Heart right ventricle (tissue), 16 donors: ENCODE results near the gene COL18A1. TPM values are rescaled to one million over a fixed set of nuclear protein-coding genes. Genes with fewer than 3 reads are reported as not detected.

Source experiments
- ATAC-seq, 8 donors: fragments of 200-7000 bp; cut with Tn5 transposase; one replicate each; pipeline ENCODE4 v1.9.1; 2020; ENCODE audit warnings: mild to moderate bottlenecking in 8 of 8, moderate library complexity in 8 of 8, moderate number of reproducible peaks in 1 of 8
- DNase-seq, 2 donors: peaks; one replicate each; pipeline ENCODE4 v3.0.0-alpha.2; 2020
- H3K27ac ChIP-seq, 10 donors: fragments of 200-600 bp; sonication (generic) in 2 of 10; one replicate each; pipeline versions ENCODE4 v1.5.0 to v1.8.0; 2020 to 2022; ENCODE audit warnings: mild to moderate bottlenecking in 3 of 10
- H3K27me3 ChIP-seq, 7 donors: fragments of 200-600 bp; one replicate each; pipeline ENCODE4 v1.8.0; 2021 to 2022; ENCODE audit warnings: mild to moderate bottlenecking in 2 of 7
- H3K36me3 ChIP-seq, 9 donors: fragments of 200-600 bp; sonication (generic) in 1 of 9; one replicate each; pipeline versions ENCODE4 v1.5.0 to v1.8.0; 2020 to 2022; ENCODE audit warnings: mild to moderate bottlenecking in 2 of 9
- H3K4me1 ChIP-seq, 9 donors: fragments of 200-600 bp; sonication (generic) in 1 of 9; one replicate each; pipeline versions ENCODE4 v1.5.0 to v1.8.0; 2020 to 2022; ENCODE audit warnings: mild to moderate bottlenecking in 4 of 9
- H3K4me3 ChIP-seq, 10 donors: fragments of 200-600 bp; sonication (generic) in 2 of 10; one replicate each; pipeline versions ENCODE4 v1.5.0 to v1.8.0; 2020 to 2022; ENCODE audit warnings: mild to moderate bottlenecking in 7 of 10, moderate library complexity in 2 of 10
- H3K9me3 ChIP-seq, 11 donors: fragments of 200-600 bp in 10 of 11; sonication (generic) in 2 of 11; one replicate each; pipeline versions ENCODE4 v1.5.0 to v1.8.0; 2013 to 2022; ENCODE audit warnings: mild to moderate bottlenecking in 2 of 11, control low read depth in 1 of 11, moderate library complexity in 1 of 11
- CTCF ChIP-seq, 9 donors: fragments of 200-600 bp; sonication (generic) in 2 of 9; IDR thresholded peaks; one replicate each; pipeline versions ENCODE4 v1.5.0 to v1.8.0; 2021 to 2022; ENCODE audit warnings: antibody characterized with exemption in 9 of 9, mild to moderate bottlenecking in 5 of 9, moderate library complexity in 1 of 9
- WGBS, 2 donors: extraction: QIAGEN DNeasy Blood & Tissue Kit; methylation state at CpG; one replicate each; pipeline ENCODE4 v1.1.7; 2013; ENCODE audit warnings: inconsistent platforms in 1 of 2; 5-methylcytosine and 5-hydroxymethylcytosine counted together
- intact Hi-C, 10 donors: fragments of 100-400 bp; cut with DNase I; formaldehyde crosslinking; loops; one replicate each; pipeline versions ENCODE4 v1.11.1 to v1.14.2; 2022
- polyA plus RNA-seq, 2 donors: library from polyadenylated mRNA; stranded (reverse); fragments of 200-250 nt; gene quantifications; one replicate each; pipeline ENCODE4 v1.2.3, GENCODE V29; 2013
- total RNA-seq, 10 donors: library from RNA; stranded (reverse); fragmentation: NEBNext Ultra II Directional in 3 of 10; extraction: Animal tissue kit (Norgen Biotek cat#: 25700) in 3 of 10; gene quantifications; one replicate each; pipeline versions ENCODE4 v1.2.1 to v1.2.4, GENCODE V29; 2021 to 2023
- donor health status: Arrhythmogenic right ventricular cardiomyopathy.
- donor health status: ischemic (EF 13 %, LVEDD 7.1; RV severe dilation, severe dysfunction).
- donor health status: healthy with polysubstance abuse.
- donor health status: DM: no; HTN: yes; CAD: no.
- donor health status: DM: no; HTN: no; CAD: no.
- donor health status: ischemic (EF 25% LVEDD 6.9; RV normal size, moderate dysfunction).
- donor health status: ischemic (EF 25% LVEDD 5.7; RV mildly dilated, moderate dysfunction).
- donor health status: healthy.
- donor health status: DM: yes; HTN: yes; CAD: no.
- donor health status: Ischemic cardiomyopathy.
- donor health status: ischemic (EF 35%, LVEDD 5.7; RV mildly dilated, moderate dysfunction).
- donor health status: nonischemic (EF 11% LVEDD 7.7; RV severe dilation, severe dysfunction).
- donor health status: DM: yes; HTN: yes; CAD: no.
- donor health status: PGD.
- donor health status: ischemic (EF 29% LVEDD 5.4; RV normal size, mild dysfunction).
- donor health status: nonischemic (EF 23%, LVEDD 6.1; RV moderate dilation, normal function).

The COL18A1 gene
- total and polyA plus RNA-seq, 12 donors: 33.7 to 87.1 (median 52.6) TPM

- H3K36me3 ChIP-seq: no peaks in the 10 kb centered on the region
- H3K27ac ChIP-seq: peak overlapping the region in 9 of 10 donors; percentile 47 to 93 (median 88)
- WGBS, 2 donors: 90 to 92% methylated on average over 13 of the region's 13 CpGs
- intact Hi-C loops: loop anchor here in 5 of 10 donors (5.0 to 10.0 kb wide), 4 partner anchors 42 to 57 kb away; no protein-coding TSS in a partner anchor
- no peak for TF ChIP-seq CTCF (IDR thresholded peaks at IDR 0.05)
- DNase-seq (peak in 1 of 2 donors; percentile 4), ATAC-seq (no peak)
- no peaks in the 10 kb centered on the region for H3K9me3 ChIP-seq
- no peak overlapping the region for H3K4me3 ChIP-seq
- H3K4me1 ChIP-seq: peaks cover 26 to 74% (median 45%) of the 10 kb centered on the region in 9 donors
- H3K27me3 ChIP-seq: no peaks in the 10 kb centered on the region
Measured at GRCh38 chr21:45358711-45359310, 46.2 kb upstream of the COL18A1 start.

DNA sequence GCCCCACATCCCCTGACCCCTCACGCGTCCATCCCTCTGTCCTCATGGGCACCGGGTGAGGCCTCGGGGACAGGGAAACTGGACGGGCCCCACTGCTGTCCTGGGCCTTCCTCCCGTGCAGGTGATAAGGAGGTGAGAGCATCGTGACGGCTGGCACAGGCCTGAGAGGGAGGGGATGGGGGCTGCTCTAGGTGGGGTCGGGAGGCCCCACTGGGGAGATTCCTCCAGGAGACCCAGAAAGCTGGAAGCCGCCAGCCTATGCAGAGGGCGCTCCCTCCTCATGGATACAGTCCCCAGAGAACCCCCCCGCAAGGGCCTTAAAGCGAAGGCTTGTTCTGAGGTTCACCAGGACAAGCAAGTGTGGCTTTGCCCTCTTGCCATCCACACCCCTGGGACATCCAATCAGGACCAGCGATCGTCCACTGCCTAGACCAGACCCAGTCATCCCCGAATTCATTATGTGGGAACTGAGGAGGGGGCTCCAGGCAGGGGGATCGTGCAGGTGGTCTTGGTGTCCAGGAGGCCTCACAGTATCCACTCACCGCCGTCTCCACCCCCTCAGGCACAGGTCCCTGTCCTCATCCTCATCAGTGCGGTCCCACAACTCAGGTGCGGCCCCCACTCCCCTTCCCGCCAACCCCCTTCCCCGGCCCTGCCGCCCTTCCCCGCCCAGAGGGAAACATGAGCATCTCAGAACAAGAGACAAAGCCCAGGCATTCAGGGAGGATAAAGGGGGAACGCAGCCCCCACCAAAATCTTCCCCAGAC is 45.3 kb upstream of the COL18A1 start:
- WGBS, 2 donors: 70 to 74% methylated on average over 26 of the region's 26 CpGs
- Histone ChIP-seq H3K4me3 (no peak overlapping the region), H3K9me3 (no peaks in the 10 kb centered on the region), H3K27me3 (no peaks in the 10 kb centered on the region), H3K27ac (peak overlapping the region in 5 of 10 donors; percentile 40 to 93 (median 88)), H3K36me3 (no peaks in the 10 kb centered on the region), H3K4me1 (peaks cover 29 to 79% (median 49%) of the 10 kb centered on the region in 9 donors)
- ATAC-seq (no peak), DNase-seq (peak in 1 of 2 donors; percentile 12)
- no peak for TF ChIP-seq CTCF (IDR thresholded peaks at IDR 0.05)
- intact Hi-C loops: loop anchor here in 6 of 10 donors (5.0 to 10.0 kb wide), 5 partner anchors 42 to 62 kb away; no protein-coding TSS in a partner anchor

DNA sequence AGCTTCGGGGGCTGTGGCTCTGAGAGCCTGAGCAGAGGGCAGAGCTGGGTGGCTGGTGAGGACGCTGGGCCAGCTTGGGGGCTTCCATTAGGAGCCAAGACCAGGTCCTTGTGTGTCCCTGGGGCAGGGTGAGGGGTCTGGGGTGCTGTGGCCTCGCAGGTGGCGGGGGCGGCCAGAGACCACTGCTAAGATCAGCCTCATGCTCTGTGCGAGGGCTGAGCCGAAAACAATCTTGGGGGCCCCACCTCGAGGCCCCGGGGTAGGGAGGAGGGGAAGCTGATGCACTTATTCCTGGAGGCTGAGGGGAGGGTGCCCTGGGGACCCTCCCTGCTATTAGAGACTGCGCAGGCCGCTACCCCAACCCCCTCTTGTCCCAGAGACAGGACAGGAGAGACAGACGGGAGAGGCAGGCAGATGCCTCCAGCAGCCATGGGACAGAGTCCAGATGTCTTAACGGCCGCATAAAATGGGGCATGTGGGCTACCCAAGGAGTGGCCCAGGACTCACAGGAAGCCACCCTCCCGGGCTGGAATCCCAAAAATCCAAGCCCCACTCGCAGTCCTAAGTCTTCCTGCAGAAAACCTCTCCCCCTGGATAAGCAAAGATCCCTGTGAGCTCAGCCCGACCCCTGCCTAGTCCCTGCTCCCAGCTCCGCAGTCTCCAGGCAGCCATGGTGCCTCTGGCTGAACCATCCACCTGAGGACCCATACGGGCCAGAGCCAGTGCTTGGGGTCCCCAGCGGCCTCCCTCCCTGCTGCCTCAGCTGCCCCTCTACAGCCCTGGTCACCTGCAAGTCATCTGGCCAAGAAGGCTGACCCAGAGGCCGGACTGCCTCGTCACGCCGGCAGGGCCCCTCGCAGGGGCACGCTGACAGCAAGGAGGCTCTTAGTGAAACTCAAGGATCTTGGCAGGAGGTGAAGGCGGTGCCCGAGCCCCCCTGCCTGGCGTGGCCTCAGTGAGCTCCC is 43.6 kb upstream of the COL18A1 start:
- DNase-seq: peak in 1 of 2 donors; percentile 10
- no peak overlapping the region for H3K27ac ChIP-seq

More for the DNA sequence above, 43.6 kb upstream of the COL18A1 start:
- TF ChIP-seq CTCF (IDR thresholded peaks at IDR 0.05): no peak
- no peak for ATAC-seq
- intact Hi-C loops: loop anchor here in 2 of 10 donors (5.0 kb wide), 2 partner anchors 59 to 64 kb away; no protein-coding TSS in a partner anchor
- Histone ChIP-seq H3K36me3 (no peaks in the 10 kb centered on the region), H3K9me3 (no peaks in the 10 kb centered on the region), H3K4me3 (no peak overlapping the region), H3K27me3 (no peaks in the 10 kb centered on the region), H3K4me1 (peaks cover 31 to 83% (median 53%) of the 10 kb centered on the region in 9 donors)
- 86 to 89% methylated on average over 29 of the region's 29 CpGs for WGBS, 2 donors
